Measurements from ENCODE around the gene USH2A.
"Not testable (repeated sequence)": the region's sequence is repeated elsewhere in the genome, so short reads cannot be mapped to it uniquely, and the experiment has no call there.

GRCh38 chr1:216009456-216009855, 413.8 kb downstream of the USH2A start:
- TF ChIP-seq CTCF (conservative IDR thresholded peaks at IDR 0.05; ENCODE audit: low read length); EZH2phosphoT487 (IDR thresholded peaks at IDR 0.05; ENCODE audit: borderline replicate concordance): not testable (repeated sequence)
